NCI-H345 treated with DMSO at 0.1 percent for 48 hours (cell line): ENCODE data around the gene CLN5.
"Not testable (repeated sequence)": the region's sequence is repeated elsewhere in the genome, so short reads cannot be mapped to it uniquely, and the experiment has no call there.

Experiments used
- DNase-seq: peaks from one replicate; lab custom pipeline; 2025; ENCODE audit not compliant: unreplicated experiment; lab: John Stamatoyannopoulos, UW

The CLN5 gene

DNA sequence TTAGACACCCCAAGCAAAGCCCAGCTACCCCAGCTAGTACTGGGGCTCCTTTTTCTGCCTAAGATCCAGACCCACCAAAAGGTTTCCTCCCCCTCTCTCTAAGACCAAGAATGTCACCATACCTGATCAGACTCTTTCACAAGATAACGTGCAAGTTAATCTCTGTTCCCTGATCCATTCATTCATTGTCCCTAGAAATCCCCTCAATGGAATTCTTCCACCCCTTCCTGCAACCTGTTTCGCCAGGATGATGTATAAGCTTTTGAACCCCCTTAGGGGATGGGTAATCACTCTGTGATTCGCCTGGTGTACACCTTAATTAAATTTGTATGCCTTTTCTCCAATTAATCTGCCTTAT lies 17.3 kb upstream of the CLN5 start:
- DNase-seq: no peak

DNA sequence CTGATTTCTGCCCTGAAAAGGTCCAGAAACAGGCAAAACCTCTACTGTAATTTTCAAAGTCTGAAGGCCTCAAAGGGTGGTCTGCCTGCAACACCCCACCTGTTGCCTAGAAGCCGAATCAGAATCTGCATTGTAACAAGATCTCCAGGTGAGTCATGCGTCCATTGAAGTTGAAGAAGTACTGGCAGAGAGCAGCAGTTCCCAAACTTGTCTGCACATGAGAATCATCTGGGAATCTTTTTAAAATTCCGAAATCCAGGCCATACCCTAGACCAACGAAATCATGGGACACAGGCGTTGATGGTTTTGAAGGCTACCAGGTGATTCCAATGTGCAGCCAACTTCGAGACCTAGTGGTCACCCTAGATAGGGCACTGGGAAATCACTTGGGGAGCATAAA lies 16.0 kb upstream of the CLN5 start:
- DNase-seq: no peak

DNA sequence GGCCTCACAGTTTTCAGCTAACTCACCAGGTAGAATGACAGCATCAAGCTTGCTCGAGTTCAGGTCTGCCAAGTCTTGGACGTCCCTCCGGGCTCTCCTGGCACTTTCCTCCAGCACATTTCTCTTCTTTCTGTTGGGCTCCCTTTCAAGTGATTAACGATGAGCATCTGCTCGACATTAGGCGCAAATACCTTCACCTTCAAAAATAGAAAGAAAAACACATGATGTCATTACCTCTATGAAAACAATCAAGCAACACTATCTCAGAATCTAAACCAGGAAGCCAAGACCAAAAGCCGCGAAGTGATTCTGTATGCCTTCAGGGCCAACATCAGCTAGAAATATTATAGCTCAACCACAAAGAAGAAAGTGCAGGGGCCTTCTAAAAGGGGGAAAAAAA lies 15.4 kb upstream of the CLN5 start:
- no peak for DNase-seq

DNA sequence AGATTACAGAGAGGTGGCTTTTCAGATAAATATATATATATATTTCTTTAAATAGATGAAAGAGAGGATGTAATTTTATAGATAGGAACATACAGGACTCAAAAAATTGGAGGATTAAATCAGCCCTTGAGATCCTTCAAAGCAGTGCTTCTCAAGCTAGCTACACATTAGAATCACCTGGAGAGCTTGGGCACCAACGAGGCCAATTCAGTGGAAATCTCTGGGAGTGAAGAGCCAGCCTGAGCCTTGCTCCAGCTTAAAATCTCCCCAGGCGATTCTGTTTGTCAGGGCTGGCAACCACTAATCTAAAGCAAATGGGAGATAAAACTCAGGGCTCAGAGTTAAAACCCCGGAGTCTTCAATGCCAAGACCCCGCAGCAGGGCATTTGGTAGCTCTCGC lies 15.0 kb upstream of the CLN5 start:
- DNase-seq: no peak

DNA sequence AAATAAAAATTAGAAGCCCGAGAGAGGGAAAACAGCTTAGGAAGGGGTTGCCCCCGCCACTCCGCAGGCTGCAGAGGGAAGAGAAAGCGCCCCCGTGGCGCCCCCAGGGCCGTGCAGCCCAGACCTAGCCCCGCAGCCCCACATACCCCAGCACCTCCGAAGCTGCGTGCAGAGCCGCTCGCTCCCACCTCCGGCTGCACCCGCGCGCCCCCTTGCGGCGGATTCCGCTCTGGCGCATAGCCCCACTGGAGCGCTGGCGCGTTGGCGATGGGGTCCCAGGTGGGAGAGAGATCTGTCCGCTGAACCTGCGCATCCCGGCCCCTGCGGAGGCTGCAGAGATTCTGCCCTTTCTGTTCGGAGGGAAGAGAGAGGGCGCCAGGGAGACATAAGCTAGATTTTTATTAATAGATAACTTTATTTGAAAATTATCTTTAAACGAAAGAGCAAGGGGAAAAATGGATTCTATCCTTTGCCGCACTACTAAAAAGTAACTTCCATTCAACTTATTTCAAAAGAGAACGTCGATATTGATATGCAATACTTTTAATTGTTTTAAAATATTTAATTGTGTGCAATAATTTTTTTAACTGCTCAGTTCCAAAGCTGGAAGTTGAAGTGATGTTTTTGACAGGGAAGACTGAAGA lies 11.7 kb upstream of the CLN5 start:
- peak; percentile 37 for DNase-seq

DNA sequence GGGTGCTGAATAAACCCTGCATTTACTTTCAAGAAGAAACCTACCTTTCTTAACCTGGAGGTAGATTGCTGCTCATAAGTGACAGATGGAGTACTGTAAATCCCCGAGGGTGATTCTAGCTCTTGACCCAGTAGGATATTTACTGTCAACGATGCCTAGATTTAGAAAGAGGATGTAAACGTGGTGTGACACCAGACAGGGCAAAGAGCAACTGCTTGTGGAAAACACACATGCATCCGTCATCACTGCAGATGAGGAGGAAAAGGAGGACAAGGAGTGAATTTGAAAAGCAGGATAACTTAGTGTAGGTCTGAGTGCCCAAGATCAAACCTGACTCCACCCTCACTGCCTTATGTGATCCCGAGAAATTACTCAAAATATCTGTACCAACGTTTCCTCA lies 9.8 kb upstream of the CLN5 start:
- DNase-seq: no peak

DNA sequence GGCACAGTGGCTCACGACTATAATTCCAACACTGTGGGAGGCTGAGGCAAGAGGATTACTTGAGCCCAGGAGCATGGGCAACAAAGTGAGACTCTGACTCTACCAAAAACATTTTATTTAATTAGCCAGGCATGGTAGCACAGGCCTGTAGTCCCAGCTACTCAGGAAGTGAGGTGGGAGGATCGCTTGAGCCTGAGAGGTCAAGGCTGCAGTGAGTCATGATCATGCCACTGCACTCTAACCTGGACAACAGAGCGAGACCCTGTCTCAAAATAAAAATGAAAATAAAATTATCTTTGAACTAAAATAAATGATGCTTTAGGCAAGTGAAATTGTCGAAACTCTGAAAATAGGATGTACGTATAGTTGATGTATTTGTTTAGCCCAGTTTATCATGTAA lies 8.2 kb upstream of the CLN5 start:
- no peak for DNase-seq

DNA sequence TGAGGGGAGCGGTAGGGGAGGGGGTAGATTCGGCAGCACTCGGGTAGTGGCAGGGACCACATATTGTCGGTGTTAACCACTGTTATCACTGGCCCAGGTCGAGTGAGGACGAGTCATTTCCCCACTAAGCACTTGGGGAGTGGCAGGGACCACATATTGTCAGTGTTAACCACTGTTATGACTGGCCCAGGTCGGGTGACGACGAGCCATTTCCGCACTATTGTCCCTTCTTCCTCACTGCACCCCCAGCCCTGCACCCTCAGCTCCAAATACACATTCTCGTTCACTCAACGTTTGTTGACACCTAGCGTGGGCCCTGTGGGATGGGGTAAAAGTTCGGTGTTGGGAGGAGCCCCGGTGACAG lies 467 bp upstream of the CLN5 start:
- DNase-seq: no peak

DNA sequence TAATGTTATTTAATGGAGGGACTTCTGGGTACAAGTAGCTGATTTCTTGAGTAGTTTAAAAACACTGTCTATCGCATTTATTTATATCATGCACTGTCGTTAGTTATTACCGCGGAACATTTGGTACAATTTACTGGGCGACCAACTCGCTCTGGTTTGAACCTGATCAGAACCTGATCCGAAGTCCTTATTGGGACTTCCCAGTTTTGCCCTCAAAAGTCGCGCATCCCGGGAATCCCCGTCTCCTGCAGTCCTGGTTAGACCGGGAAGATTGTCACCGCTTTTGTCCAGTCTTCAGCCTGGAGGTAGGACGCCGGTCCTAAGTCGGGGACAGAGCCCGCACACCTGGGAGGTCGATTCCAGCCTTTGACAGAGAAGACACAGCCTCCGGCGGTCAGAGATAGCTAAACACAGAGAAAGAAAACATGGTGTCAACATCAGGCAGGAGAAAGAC lies 694 bp downstream of the CLN5 start:
- DNase-seq: no peak

DNA sequence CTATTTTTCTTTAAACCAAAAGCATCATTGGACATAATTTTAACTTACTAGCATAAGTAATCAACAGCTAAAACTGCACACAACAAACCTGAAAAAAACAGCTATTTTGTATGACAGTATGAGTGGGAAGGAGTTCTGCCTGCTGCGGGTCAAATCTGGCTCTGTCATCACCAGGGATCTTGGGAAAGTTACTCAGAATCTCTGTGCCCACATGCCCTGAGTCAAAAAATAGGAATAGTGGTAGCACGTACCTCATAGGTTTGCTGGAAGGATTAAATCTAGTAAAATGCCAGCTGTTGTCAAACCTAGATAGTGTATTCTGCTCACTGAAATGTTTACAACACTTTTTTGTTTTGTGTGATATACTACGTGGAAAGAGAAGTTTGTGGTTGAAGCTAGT lies 1.1 kb downstream of the CLN5 start:
- no peak for DNase-seq

DNA sequence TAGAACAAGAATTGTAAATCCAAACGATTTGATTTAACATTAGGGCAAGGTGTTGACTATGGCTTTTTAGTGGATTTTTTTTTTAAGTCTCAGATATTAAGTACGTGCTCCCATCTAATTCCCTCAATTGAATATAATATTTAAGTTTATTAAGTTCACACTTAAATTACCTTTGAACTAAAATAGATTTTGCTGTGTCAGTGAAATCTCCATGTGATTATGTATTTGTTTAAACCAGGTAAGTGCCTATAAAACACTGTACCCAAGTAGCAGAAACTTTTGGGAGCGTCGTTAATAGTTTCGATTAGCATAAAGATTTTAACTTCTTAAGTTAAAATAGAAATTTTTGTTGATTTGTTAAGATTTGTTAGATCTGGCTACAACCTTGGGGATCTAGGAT lies 1.6 kb downstream of the CLN5 start:
- no peak for DNase-seq

DNA sequence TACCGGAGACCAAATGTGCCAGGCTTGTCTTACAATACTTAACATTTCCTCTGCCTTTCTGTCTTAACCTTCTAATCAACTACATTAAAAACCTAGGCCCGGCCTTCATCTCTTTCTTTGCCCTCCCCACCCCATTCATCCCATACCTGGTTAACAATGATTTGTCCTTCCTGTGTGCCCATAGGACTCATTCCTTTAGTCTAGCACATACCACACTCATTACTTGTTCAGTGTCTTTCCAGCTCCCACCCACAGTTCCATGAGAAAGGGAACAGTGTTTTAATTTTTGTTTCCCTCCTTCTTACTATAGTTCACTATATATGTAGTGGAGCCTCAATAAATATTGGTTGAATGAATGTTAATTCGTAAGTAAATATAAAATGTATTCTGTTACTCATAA lies 2.4 kb downstream of the CLN5 start:
- no peak for DNase-seq

DNA sequence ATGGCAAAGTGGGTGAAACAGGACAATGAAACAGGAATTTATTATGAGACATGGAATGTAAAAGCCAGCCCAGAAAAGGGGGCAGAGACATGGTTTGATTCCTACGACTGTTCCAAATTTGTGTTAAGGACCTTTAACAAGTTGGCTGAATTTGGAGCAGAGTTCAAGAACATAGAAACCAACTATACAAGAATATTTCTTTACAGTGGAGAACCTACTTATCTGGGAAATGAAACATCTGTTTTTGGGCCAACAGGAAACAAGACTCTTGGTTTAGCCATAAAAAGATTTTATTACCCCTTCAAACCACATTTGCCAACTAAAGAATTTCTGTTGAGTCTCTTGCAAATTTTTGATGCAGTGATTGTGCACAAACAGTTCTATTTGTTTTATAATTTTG lies 8.6 kb downstream of the CLN5 start:
- no peak for DNase-seq

DNA sequence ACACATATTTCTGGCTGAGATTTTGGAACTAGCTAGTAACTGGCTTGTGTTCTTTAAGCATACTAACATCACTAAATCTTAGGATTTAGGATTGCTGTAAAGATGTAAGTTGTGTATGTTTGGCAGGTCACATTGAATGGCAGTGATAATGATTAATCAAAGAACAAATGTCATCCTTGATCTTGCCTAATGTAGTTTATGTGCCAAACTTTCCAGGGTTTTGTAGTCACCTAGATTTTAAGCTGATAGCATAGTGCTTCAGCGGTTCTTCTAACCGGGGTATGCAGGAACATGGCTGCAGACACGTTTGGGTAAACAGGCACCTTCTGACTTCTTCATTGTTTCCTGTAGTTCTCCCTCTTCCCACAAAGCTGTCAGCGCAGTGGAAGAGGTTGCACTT lies 9.7 kb downstream of the CLN5 start:
- no peak for DNase-seq

DNA sequence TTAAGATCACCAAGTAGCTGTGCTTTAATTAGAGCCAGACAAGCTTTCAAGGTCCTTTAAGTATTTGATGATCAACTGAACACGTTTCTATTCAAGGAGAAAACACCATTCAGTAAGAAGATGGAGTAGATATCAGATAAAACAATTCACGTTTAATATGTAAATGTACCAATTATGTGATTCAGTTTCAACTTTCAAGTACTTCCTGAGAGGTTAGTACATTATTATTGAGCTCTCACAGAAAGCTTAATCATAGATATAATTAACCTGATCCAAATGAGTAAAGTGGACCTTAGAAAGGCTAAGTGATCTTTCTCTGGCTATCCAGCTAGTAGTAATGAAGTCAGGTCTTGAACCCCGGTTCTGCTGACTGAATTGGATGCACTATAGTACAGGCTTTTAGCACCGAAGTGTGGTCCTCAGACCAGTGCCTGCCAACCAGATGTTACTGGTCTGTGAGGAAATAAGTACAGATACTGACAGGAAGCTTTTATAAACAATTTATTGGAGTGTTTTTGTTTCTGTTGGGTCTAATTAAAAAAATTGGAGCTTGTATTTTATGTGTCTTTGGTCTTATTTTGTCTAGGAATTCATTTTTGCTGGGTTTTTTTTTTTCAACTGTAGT lies 10.2 kb downstream of the CLN5 start:
- DNase-seq: no peak

DNA sequence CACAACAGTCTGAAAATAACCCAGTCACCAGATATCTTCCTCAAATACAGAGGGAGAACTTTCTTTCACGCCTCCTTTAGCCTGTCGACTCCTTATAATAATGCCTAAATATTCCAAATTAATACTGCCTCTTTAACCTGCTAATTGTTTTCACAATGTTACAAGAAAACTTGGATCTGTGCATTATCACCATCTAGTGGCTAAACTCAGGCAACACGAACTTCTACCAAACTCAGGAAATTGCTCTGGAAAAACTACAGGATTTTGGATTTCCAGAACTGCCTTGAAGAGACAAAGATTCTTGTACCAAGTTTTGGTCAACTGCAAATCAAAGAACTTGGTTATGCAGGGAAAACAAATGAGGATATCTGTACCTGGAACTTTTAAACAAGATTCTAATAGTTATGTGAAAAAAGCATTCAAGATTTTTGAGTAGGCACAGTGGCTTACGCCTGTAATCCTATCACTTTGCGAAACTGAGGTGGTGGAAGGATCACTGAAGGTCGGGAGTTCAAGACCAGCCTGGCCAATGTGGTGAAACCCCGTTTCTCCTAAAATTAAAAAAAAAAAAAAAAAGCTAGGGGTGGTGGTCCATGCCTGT lies 10.8 kb downstream of the CLN5 start:
- DNase-seq: no peak

DNA sequence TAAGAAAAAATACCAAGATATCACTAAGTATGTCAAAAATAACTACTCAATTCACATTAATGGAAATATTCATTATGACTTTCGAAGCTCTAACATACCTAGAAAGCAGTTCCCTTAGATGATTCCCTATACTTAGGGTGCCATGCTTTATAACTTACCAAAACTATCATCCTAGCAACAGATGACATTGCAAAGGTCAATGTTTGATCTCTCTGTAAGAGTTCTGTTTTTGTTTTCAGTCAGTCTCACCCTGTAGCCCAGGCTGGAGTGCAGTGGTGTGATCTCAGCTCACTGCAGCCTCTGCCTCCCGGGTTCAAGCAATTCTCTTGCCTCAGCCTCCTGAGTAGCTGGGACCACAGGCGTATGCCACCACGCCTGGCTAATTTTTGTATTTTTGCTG lies 16.5 kb downstream of the CLN5 start:
- not testable (repeated sequence) for DNase-seq

DNA sequence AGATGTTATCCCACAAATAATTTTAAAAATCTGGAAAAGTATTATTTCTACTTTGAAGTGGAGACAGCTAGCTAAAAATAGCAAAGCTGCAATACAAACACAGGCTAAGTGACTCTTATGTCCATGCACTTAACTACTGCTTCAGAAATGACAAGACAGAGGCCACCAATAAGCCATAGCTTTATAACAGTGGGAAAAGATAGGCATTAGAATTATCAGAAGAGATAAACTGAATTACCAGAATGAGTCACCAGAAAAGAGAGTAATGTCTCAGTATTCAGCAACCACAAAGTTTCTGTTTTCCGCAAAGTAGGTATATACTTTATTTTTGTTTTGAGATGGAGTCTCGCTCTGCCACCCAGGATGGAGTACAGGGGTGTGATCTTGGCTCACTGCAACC lies 17.1 kb downstream of the CLN5 start:
- DNase-seq: no peak

DNA sequence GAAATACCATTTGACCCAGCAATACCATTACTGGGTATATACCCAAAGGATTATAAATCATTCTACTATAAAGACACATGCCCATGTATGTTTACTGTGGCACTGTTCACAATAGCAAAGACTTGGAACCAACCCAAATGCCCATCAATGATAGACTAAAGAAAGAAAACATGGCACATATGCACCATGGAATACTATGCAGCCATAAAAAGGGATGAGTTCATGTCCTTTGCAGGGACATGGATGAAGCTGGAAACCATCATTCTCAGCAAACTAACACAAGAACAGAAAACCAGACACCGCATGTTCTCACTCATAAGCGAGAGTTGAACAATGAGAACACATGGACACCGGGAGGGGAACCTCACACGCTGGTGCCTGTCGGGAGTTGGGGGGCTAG lies 17.8 kb downstream of the CLN5 start:
- not testable (repeated sequence) for DNase-seq

DNA sequence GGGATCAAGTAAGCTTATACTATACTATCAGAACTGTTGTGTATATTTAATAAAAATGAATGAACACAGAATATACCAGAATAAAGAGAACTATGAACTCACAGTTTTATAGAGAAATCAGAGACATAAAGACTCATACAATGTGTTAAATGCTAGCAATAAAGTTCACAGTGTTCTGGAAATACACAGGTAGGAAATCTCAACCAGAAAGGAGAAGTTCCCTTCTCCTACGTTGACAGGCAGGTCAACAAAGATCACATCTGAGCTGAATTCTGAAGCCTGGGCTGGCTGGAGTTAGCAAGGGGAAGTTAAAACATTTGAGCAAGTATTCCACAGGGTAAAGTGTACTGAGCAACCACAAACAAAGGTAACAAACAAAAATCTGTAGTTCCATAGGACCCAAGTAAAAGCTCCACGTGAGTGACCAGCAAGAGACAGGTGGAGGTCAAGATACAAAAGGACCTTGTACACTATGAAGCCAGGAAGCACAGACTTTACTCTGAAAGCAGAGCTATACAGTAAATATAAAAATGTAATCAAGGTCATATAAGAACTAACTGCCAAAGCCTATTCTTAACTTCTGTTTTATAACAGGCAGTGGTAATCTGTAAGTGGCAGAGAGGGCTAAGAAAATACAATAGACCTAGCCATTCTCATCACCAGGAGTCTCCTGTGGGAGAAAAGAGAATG lies 22.1 kb downstream of the CLN5 start:
- DNase-seq: no peak

DNA sequence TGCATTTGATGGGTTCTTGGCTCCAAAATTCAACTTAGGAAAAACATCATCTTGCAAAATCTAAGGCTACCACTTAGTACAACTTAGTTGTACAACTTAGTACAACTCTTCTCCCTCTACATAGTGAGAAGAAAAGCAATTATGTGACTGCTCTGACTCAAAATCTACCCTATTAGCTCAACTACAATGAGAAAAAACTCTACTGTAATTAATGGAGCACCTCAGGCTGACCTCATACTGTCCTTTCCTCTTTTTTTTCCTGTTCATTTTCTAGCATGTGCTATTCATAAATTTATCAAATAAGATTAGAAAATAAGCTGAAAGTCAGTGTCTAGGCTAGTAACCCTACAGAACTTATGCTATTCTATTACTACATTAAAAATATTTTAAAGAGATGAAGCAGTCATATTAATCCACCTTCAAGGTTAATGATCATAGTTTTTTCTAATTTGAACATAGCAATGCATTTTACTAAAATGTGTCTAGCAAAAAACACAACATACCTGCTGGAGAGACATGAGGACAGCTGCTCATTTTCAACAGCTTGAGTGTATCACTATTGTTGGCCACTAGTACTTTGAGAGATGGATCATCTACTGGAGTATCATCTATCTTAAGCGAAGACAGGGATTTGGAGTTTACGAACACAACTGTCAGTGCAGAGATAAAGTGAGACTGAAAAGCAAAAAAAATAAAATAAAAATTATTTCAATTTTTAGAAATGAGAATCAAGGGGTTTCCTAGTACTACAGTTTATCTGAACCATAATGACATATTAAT lies 23.2 kb downstream of the CLN5 start:
- DNase-seq: no peak
